ENCODE data around the gene ZFYVE19.

GRCh38 chr15:40770147-40770721 is 36.7 kb upstream of the ZFYVE19 start:
- TF ChIP-seq GMEB1 (CRISPR knock-in tag; IDR thresholded peaks at IDR 0.05; ENCODE audit: borderline replicate concordance): no peak
- TF ChIP-seq NR1H2 (CRISPR knock-in tag; IDR thresholded peaks at IDR 0.05; ENCODE audit: borderline replicate concordance, low read depth): no peak
- TF ChIP-seq NAIF1 (CRISPR knock-in tag; IDR thresholded peaks at IDR 0.05; ENCODE audit: borderline replicate concordance): no peak
- no peak for TF ChIP-seq POLR2AphosphoS5 (IDR thresholded peaks at IDR 0.05; ENCODE audit: low read depth, low read length)
- no peak for TF ChIP-seq ZBTB33 (CRISPR knock-in tag; IDR thresholded peaks at IDR 0.05)
- TF ChIP-seq ELF1 (CRISPR knock-in tag; IDR thresholded peaks at IDR 0.05): no peak
- no peak for TF ChIP-seq DNMT1 (CRISPR knock-in tag; IDR thresholded peaks at IDR 0.05)
- TF ChIP-seq ZNF713 (CRISPR knock-in tag; IDR thresholded peaks at IDR 0.05): no peak
- no peak for TF ChIP-seq ZGPAT (CRISPR knock-in tag; IDR thresholded peaks at IDR 0.05)
- no peak for TF ChIP-seq SRSF9 (IDR thresholded peaks at IDR 0.05; ENCODE audit: borderline replicate concordance, insufficient read depth, low read depth, low read length, poor library complexity, severe bottlenecking)
- TF ChIP-seq POLR2A (IDR thresholded peaks at IDR 0.05; ENCODE audit: insufficient read depth in 1 of 2, low read depth in 2 of 2, low read length in 2 of 2): no peak
- no peak for TF ChIP-seq MXI1 (IDR thresholded peaks at IDR 0.05; ENCODE audit: borderline replicate concordance, low read depth, low read length)
- no peak for TF ChIP-seq HNRNPLL (IDR thresholded peaks at IDR 0.05; ENCODE audit: low read depth, low read length, poor library complexity, severe bottlenecking)

Measured in HepG2 (cell line).